Measurements from ENCODE around the gene YJEFN3. TPM values are rescaled to one million over a fixed set of nuclear protein-coding genes. Genes with fewer than 3 reads are reported as not detected.

YJEFN3 gene
- polyA plus RNA-seq, 2 of the 4 experiments (the other 2 are of a cell fraction), result 3.2 to 7.2 TPM

DNA sequence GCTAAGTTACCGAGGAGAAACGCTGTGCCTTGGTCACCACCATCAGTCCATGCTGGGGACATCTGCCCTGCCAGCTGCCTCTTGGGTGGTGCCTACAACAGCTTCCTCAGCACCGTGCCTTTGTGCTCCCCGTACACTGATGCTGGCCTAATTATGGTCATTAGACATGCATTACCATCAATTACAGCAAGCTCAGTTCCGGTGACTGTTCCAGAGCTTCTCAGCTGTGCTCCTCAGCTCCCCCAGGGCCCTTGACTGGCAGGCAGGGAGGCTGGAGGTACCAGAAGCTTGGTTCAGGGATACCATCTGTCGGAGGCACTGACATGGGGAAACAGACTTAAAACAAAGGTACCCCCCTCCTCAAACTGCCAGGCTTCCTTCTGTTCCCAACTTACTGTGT lies 49.5 kb downstream of the YJEFN3 start (continued):
- no peak for TF ChIP-seq HEYL (CRISPR knock-in tag; IDR thresholded peaks at IDR 0.05)
- TF ChIP-seq, protein P1, sequence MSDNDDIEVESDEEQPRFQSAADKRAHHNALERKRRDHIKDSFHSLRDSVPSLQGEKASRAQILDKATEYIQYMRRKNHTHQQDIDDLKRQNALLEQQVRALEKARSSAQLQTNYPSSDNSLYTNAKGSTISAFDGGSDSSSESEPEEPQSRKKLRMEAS (IDR thresholded peaks at IDR 0.05), result no peak
- TF ChIP-seq, protein P2, sequence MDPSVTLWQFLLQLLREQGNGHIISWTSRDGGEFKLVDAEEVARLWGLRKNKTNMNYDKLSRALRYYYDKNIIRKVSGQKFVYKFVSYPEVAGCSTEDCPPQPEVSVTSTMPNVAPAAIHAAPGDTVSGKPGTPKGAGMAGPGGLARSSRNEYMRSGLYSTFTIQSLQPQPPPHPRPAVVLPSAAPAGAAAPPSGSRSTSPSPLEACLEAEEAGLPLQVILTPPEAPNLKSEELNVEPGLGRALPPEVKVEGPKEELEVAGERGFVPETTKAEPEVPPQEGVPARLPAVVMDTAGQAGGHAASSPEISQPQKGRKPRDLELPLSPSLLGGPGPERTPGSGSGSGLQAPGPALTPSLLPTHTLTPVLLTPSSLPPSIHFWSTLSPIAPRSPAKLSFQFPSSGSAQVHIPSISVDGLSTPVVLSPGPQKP (IDR thresholded peaks at IDR 0.05; ENCODE audit: low read depth, low read length), result no peak
- TF ChIP-seq, protein P3, sequence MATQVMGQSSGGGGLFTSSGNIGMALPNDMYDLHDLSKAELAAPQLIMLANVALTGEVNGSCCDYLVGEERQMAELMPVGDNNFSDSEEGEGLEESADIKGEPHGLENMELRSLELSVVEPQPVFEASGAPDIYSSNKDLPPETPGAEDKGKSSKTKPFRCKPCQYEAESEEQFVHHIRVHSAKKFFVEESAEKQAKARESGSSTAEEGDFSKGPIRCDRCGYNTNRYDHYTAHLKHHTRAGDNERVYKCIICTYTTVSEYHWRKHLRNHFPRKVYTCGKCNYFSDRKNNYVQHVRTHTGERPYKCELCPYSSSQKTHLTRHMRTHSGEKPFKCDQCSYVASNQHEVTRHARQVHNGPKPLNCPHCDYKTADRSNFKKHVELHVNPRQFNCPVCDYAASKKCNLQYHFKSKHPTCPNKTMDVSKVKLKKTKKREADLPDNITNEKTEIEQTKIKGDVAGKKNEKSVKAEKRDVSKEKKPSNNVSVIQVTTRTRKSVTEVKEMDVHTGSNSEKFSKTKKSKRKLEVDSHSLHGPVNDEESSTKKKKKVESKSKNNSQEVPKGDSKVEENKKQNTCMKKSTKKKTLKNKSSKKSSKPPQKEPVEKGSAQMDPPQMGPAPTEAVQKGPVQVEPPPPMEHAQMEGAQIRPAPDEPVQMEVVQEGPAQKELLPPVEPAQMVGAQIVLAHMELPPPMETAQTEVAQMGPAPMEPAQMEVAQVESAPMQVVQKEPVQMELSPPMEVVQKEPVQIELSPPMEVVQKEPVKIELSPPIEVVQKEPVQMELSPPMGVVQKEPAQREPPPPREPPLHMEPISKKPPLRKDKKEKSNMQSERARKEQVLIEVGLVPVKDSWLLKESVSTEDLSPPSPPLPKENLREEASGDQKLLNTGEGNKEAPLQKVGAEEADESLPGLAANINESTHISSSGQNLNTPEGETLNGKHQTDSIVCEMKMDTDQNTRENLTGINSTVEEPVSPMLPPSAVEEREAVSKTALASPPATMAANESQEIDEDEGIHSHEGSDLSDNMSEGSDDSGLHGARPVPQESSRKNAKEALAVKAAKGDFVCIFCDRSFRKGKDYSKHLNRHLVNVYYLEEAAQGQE (IDR thresholded peaks at IDR 0.05), result no peak

DNA sequence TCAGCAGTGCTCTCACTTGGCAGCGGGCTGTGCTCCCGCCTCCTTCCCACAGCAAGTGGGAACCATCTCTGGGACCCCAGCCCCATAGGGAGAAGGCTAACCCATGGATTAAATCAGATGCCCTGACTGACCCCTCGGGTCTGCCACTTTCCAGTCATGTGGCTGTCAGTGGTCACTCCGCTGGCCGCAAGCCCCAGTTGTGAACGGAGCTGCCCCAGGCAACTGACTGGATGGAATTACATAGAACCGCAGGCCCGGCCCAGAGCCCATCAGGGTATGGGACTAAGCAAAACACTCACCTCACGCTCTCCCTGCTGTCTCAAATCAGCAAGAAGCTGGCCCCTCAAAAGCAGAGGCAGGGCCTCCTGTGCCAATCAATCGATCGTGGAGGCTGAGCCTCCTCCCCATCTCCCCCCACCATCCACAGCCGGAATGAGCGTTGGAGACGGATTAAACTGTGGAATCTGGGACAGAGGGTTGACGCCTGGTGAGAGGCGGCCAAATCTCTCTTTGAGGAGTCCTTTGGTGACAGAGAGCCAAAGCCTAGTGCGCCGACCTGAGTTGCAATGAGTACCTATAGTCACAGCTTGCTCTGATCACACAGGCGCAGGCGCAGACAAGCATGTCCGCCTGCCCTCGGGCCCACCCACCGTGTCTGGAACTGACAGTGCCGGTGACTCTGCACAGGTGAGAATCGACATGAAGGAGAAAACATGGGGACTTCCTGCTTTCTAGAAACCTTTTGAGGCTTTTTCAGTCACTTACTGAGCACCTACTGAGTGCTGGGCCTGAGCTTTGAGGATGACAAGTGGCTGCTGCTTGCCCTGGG lies 51.0 kb downstream of the YJEFN3 start:
- POLR2A ChIA-PET, result no interaction called here
- no peaks in the 10 kb centered on the region for H3K9me3 ChIP-seq
- no peaks in the 10 kb centered on the region for H3K4me1 ChIP-seq
- ATAC-seq (no peak), DNase-seq (ENCODE audit: low read depth in 1 of 2, low spot score in 1 of 2) (no peak), FAIRE-seq (no peak)
- CTCF ChIA-PET, result interaction anchor here (1.2 to 2.0 kb wide), 2 partner anchors 11 to 25 kb away, joined by 4 read pairs; no protein-coding TSS in a partner anchor
- no peak overlapping the region for H3K4me2 ChIP-seq
- no peak for TF ChIP-seq RNF2 (IDR thresholded peaks at IDR 0.05; ENCODE audit: borderline replicate concordance, low read depth)
- H3K27ac ChIP-seq, result no peak overlapping the region
- H3K4me3 ChIP-seq, result no peak overlapping the region
- 88% methylated on average over 18 of the region's 25 CpGs for WGBS (ENCODE audit: missing lambda C conversion rate)

DNA sequence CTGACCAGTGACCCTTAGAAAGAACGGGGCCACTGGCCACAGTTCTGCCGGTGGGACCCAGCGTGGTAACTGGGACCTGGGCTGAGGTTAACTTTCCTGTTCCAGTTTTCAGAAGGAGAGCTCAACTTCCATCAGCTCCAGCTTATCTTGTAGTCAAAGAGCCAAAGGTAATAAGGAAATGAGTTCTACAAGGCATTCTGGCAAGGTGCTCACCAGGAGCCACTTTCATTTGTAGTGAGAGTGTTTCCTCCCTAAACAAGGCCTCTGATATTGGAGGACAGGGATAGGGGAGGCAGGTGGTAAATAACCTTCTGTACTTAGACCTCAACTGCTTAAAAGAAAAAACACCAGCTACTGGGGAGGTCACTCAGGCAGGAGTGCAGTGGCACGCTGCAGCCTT lies 51.7 kb downstream of the YJEFN3 start:
- Histone ChIP-seq H3K4me3 (no peak overlapping the region), H3K9me3 (no peaks in the 10 kb centered on the region), H3K4me1 (no peaks in the 10 kb centered on the region), H3K4me2 (no peak overlapping the region), H3K27ac (no peak overlapping the region)
- TF ChIP-seq, protein P4, sequence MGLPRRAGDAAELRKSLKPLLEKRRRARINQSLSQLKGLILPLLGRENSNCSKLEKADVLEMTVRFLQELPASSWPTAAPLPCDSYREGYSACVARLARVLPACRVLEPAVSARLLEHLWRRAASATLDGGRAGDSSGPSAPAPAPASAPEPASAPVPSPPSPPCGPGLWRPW (IDR thresholded peaks at IDR 0.05), result no peak
- no peak for TF ChIP-seq NFE2L2 (conservative IDR thresholded peaks at IDR 0.05; ENCODE audit: low read length)
- ChIA-PET POLR2A (no interaction called here), CTCF (interaction anchor here (2.0 to 2.6 kb wide), 2 partner anchors 11 to 48 kb away, joined by 4 to 9 read pairs; no protein-coding TSS in a partner anchor)
- WGBS (ENCODE audit: missing lambda C conversion rate), result 97% methylated on average over 4 of the region's 4 CpGs
- FAIRE-seq (no peak), ATAC-seq (no peak), DNase-seq (ENCODE audit: low read depth in 1 of 2, low spot score in 1 of 2) (no peak)

DNA sequence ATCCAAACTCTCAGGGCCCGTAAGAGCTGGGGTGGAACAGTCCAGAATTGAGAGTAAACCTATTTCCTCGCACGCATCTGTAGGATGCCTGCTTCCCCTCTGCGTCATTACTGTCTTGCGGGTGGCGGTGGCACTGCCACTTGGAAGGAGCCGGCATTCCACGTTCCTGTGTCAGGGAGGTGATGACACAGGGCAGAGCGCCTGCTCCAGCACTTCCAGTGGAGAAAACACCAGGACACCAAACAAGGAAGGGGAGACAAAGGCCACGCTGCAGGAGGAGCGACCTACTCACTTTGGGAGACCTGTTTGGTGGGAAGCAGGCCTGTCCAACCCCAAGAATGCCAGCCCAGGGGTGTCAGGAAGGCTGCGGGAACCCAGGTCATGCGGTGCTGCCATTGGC lies 52.7 kb downstream of the YJEFN3 start:
- no peaks in the 10 kb centered on the region for H3K9me3 ChIP-seq
- ChIA-PET POLR2A (no interaction called here), CTCF (interaction anchor here (2.6 kb wide), 1 partner anchor 49 kb away, joined by 9 read pairs; no protein-coding TSS in a partner anchor)
- no peaks in the 10 kb centered on the region for H3K4me1 ChIP-seq
- 93% methylated on average over 11 of the region's 13 CpGs for WGBS (ENCODE audit: missing lambda C conversion rate)
- H3K4me3 ChIP-seq, result no peak overlapping the region
- DNase-seq (ENCODE audit: low read depth in 1 of 2, low spot score in 1 of 2) (no peak), FAIRE-seq (no peak), ATAC-seq (no peak)
- H3K4me2 ChIP-seq, result no peak overlapping the region
- H3K27ac ChIP-seq, result no peak overlapping the region
- no peak for TF ChIP-seq SREBF2 (IDR thresholded peaks at IDR 0.05)
- no peak for TF ChIP-seq ZSCAN20 (CRISPR knock-in tag; IDR thresholded peaks at IDR 0.05)
- TF ChIP-seq, protein P5, sequence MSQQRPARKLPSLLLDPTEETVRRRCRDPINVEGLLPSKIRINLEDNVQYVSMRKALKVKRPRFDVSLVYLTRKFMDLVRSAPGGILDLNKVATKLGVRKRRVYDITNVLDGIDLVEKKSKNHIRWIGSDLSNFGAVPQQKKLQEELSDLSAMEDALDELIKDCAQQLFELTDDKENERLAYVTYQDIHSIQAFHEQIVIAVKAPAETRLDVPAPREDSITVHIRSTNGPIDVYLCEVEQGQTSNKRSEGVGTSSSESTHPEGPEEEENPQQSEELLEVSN (IDR thresholded peaks at IDR 0.05; ENCODE audit: borderline replicate concordance, low read depth), result no peak

Measured in A549 (cell line).